Choroid plexus epithelial cell (primary cell): ENCODE measurements around the gene SAMD3.
"Not testable (repeated sequence)": the region's sequence is repeated elsewhere in the genome, so short reads cannot be mapped to it uniquely, and the experiment has no call there.

ENCODE experiments used
- DNase-seq: peaks from one replicate; pipeline ENCODE4 v3.0.0-alpha.2; 2010; ENCODE audit warnings: low read depth
- H3K4me3 ChIP-seq: 2 replicates; pipeline ENCODE4 v1.5.1; 2011; ENCODE audit warnings: low read depth, mild to moderate bottlenecking, control low read depth, low read length, moderate library complexity
- TF ChIP-seq, protein P1 (sequence below): conservative IDR thresholded peaks from 2 replicates; pipeline ENCODE4 v1.5.1; 2011; ENCODE audit warnings: low read depth, mild to moderate bottlenecking, control low read depth, inconsistent platforms, low read length, moderate library complexity

The SAMD3 gene

GRCh38 chr6:130152908-130153510 is 69.7 kb downstream of the SAMD3 start:
- TF ChIP-seq, protein P1, sequence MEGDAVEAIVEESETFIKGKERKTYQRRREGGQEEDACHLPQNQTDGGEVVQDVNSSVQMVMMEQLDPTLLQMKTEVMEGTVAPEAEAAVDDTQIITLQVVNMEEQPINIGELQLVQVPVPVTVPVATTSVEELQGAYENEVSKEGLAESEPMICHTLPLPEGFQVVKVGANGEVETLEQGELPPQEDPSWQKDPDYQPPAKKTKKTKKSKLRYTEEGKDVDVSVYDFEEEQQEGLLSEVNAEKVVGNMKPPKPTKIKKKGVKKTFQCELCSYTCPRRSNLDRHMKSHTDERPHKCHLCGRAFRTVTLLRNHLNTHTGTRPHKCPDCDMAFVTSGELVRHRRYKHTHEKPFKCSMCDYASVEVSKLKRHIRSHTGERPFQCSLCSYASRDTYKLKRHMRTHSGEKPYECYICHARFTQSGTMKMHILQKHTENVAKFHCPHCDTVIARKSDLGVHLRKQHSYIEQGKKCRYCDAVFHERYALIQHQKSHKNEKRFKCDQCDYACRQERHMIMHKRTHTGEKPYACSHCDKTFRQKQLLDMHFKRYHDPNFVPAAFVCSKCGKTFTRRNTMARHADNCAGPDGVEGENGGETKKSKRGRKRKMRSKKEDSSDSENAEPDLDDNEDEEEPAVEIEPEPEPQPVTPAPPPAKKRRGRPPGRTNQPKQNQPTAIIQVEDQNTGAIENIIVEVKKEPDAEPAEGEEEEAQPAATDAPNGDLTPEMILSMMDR: no peak
- no peak for DNase-seq
- H3K4me3 ChIP-seq: no peak overlapping the region

- TF ChIP-seq, protein P1: no peak
- DNase-seq: no peak
- no peak overlapping the region for H3K4me3 ChIP-seq
These were observed 71.8 kb downstream of the SAMD3 start for GRCh38 chr6:130150906-130151305.

- H3K4me3 ChIP-seq, DNase-seq: not testable (repeated sequence)
These were observed 73.7 kb downstream of the SAMD3 start for GRCh38 chr6:130149016-130149415.

DNA sequence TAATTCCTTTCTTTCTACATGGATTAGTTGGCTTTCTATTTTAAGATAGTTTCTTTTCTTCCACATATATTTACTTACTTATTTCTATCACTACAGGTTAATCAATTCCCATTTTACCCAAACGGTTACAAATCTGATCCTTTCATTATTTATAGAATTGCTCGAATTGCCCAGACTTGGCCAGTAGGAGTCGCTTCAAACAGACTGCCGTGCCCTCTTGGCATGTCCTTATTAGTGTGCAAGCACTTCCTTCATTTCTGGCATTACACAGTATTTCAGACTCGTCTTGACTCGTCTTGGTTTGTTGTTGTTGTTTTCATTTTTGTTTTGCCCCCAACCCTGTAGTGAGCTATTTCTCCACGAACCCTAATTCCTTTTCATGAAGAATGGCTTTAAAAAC is 74.6 kb downstream of the SAMD3 start:
- no peak overlapping the region for H3K4me3 ChIP-seq
- DNase-seq: no peak
- TF ChIP-seq, protein P1: peak; percentile 41

GRCh38 chr6:130147111-130147510 is 75.6 kb downstream of the SAMD3 start:
- TF ChIP-seq, protein P1: no peak
- no peak for DNase-seq
- no peak overlapping the region for H3K4me3 ChIP-seq

- peak; percentile 55 for DNase-seq
- no peak overlapping the region for H3K4me3 ChIP-seq
- TF ChIP-seq, protein P1: no peak
These were observed 79.0 kb downstream of the SAMD3 start for GRCh38 chr6:130143709-130144108.

GRCh38 chr6:130140084-130140483 is 82.7 kb downstream of the SAMD3 start:
- peak; percentile 48 for DNase-seq
- H3K4me3 ChIP-seq: no peak overlapping the region

More at GRCh38 chr6:130140084-130140483, 82.7 kb downstream of the SAMD3 start:
- TF ChIP-seq, protein P1: no peak
